Testis (tissue), 3 donors: Measurements from ENCODE around the gene AIG1. TPM values are rescaled to one million over a fixed set of nuclear protein-coding genes. Genes with fewer than 3 reads are reported as not detected.

ENCODE experiments used
- DNase-seq: peaks from one replicate; pipeline ENCODE4 v3.0.0-alpha.2; 2019
- H3K27ac ChIP-seq, 2 donors: fragments of 200-600 bp; sonication (generic); one replicate each; pipeline ENCODE4 v1.5.1; 2019
- H3K27me3 ChIP-seq: fragments of 200-600 bp; sonication (generic); one replicate; pipeline ENCODE4 v1.5.1; 2019
- H3K36me3 ChIP-seq: fragments of 200-600 bp; sonication (generic); one replicate; pipeline ENCODE4 v1.5.1; 2017; ENCODE audit warnings: low read depth; ENCODE audit errors: missing control alignments
- H3K4me1 ChIP-seq: fragments of 200-600 bp; sonication (generic); one replicate; pipeline ENCODE4 v1.5.1; 2019
- H3K4me3 ChIP-seq, 2 donors: fragments of 200-600 bp; sonication (generic); one replicate each; pipeline ENCODE4 v1.5.1; 2017 to 2019
- H3K9me3 ChIP-seq: fragments of 200-600 bp; sonication (generic); one replicate; pipeline ENCODE4 v1.5.1; 2017
- CTCF ChIP-seq, 3 experiments: fragments of 450-650 bp in 2 of 3; fragments of 200-600 bp in 1 of 3; sonication (generic) in 1 of 3; IDR thresholded peaks; one replicate each; pipeline ENCODE4 v1.5.1; 2016 to 2019; ENCODE audit warnings: antibody characterized with exemption in 3 of 3, mild to moderate bottlenecking in 2 of 3, moderate library complexity in 1 of 3
- POLR2A ChIP-seq: fragments of 450-650 bp; IDR thresholded peaks from one replicate; pipeline ENCODE4 v1.6.1; 2017; ENCODE audit warnings: antibody characterized with exemption, mild to moderate bottlenecking, moderate library complexity
- WGBS, 2 donors: methylation state at CpG; one replicate each; pipeline ENCODE4 v1.1.5; 2018; 5-methylcytosine and 5-hydroxymethylcytosine counted together
- intact Hi-C: fragments of 100-400 bp; cut with DNase I; formaldehyde crosslinking; loops from one replicate; pipeline ENCODE4 v1.15.1; 2023; ENCODE audit warnings: low total_unique reads
- polyA plus RNA-seq: library from polyadenylated mRNA; stranded (reverse); fragments of 350-450 nt; fragmentation: Illumina TruSeq; extraction: RNeasy Lipid Tissue Mini Kit (QIAGEN cat#74804); gene quantifications from one replicate; pipeline ENCODE4 v1.2.3, GENCODE V29; 2014; ENCODE audit warnings: low read depth, low replicate concordance; ENCODE audit not compliant: insufficient read depth
- total RNA-seq, 2 donors: library from RNA; depleted of rRNA; stranded (reverse); fragments of >200 nt; gene quantifications; one replicate each; pipeline ENCODE4 v1.2.3, GENCODE V29; 2016

The AIG1 gene
- total and polyA plus RNA-seq, 3 donors from 2014 or later = 39.6 to 57.9 (median 50.7) TPM

DNA sequence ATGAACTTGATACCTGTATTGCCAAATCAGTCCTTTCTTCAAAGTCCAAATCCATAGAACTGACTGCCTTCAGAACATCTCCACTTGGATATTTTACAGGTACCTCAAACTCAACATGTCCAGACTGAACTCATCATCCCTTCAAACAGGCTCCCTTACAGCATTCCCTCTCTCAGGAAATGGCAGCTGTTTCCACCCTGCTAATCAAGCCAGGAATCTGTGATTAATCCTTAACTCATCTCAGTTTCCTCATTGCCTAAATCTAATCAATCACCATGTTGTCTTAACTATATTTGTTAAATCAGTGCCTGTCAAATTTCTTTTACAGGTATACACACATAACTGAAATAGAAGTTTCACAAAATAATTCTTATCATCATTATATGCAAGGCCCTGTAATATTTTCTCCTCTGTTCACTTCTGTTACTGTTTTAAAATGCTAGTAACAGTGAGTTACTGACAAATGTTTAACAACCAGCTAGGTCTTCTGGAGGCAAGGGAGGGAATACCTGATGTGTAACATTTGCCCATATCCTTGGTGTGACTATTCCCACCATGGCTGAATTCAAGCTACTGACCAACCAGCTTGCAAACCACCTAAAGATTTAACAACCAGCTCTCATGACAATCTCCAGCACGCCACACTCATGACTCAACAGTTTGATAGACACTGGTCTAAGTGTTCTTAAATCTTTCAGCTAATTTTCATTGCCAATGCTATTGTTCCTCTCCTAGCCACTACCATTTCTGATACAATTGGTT, 264.9 kb downstream of the AIG1 start:
- TF ChIP-seq POLR2A = no peak
- TF ChIP-seq CTCF (IDR thresholded peaks at IDR 0.05) = no peak
- Histone ChIP-seq H3K4me3 (no peak overlapping the region), H3K27me3 (no peaks in the 10 kb centered on the region), H3K9me3 (no peaks in the 10 kb centered on the region), H3K27ac (no peak overlapping the region), H3K36me3 (no peaks in the 10 kb centered on the region), H3K4me1 (no peaks in the 10 kb centered on the region)
- 91% methylated on average over 1 of the region's 1 CpG for WGBS, 2 donors
- intact Hi-C loops = no loop called here
- DNase-seq = no peak

DNA sequence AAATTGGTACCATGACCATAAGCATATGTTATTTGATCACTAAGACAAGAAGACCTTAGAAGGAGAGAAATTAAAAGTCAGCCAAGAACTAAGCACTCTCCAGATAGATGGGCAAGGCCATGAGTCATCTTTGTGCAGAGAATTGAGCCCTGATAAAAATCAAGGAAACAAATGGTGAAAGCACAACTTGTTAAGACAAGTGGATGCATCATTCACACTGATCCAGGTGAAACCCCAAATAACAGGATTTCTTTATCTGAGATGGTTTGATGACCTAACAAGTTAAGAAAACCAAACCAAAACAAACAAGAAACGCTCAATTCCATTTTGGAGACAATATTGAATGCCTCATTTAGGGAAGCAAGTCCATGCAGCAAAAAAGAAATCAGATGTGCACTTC, 268.2 kb downstream of the AIG1 start:
- Histone ChIP-seq H3K27ac (no peak overlapping the region), H3K27me3 (no peaks in the 10 kb centered on the region), H3K36me3 (no peaks in the 10 kb centered on the region), H3K4me3 (no peak overlapping the region), H3K4me1 (no peaks in the 10 kb centered on the region), H3K9me3 (no peaks in the 10 kb centered on the region)
- WGBS, 2 donors = 82 to 90% methylated on average over 1 of the region's 1 CpG
- TF ChIP-seq CTCF (IDR thresholded peaks at IDR 0.05) = no peak
- intact Hi-C loops = no loop called here
- no peak for DNase-seq

DNA sequence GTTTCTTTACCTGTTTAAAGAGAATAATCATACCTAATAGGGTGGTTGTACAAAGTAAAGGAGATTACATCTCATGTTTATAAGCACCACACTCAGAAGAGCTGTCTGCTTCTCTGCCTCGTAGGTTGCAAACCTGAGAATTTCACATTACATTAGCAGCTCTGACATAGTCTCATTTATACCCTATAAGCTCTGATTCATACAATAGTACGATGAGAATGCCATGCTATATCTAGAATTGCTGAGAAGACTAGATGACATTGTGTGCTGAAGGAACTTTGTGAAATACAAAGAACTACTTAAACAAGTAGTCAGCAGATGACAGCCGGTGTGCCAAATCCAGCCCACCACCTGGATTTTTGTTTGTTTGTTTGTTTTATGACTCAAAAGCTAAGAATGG, 268.6 kb downstream of the AIG1 start:
- H3K36me3 ChIP-seq = no peaks in the 10 kb centered on the region
- TF ChIP-seq CTCF (IDR thresholded peaks at IDR 0.05) (no peak), POLR2A (no peak)
- WGBS, 2 donors = 90 to 92% methylated on average over 3 of the region's 3 CpGs
- no peaks in the 10 kb centered on the region for H3K9me3 ChIP-seq
- no peaks in the 10 kb centered on the region for H3K27me3 ChIP-seq
- H3K4me1 ChIP-seq = no peaks in the 10 kb centered on the region
- intact Hi-C loops = no loop called here
- no peak overlapping the region for H3K4me3 ChIP-seq
- H3K27ac ChIP-seq = no peak overlapping the region
- DNase-seq = no peak

DNA sequence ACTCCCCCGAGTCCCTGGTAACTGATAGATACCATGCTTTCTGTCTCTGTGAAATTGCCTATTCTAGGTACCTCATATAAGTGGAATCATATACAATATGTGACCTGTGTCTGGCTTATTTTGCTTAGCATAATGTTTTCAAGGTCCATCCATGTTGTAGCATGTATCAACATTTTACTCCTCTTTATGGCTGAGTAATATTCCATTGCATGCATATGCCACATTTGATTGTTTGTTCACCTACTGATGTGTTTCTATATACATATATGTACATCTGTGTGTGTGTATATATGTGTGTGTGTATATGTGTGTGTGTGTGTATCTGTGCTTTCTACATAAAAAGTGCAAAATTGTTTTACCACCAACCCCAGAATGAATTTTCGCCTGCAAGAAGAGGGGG, 270.7 kb downstream of the AIG1 start:
- Histone ChIP-seq H3K4me1 (no peaks in the 10 kb centered on the region), H3K9me3 (no peaks in the 10 kb centered on the region), H3K27ac (no peak overlapping the region), H3K36me3 (no peaks in the 10 kb centered on the region), H3K27me3 (no peaks in the 10 kb centered on the region), H3K4me3 (no peak overlapping the region)
- TF ChIP-seq CTCF (IDR thresholded peaks at IDR 0.05) (no peak), POLR2A (no peak)
- no peak for DNase-seq
- intact Hi-C loops = no loop called here
- WGBS, 2 donors = 93 to 96% methylated on average over 2 of the region's 2 CpGs
